NCI-H1105 (cell line): ENCODE results near the gene ZSCAN20.
A peak's percentile ranks its signal among the peaks of the same experiment; 100 is the strongest.

ENCODE experiments used
- DNase-seq: peaks from one replicate; lab custom pipeline; 2025; lab: John Stamatoyannopoulos, UW

Gene ZSCAN20

DNA sequence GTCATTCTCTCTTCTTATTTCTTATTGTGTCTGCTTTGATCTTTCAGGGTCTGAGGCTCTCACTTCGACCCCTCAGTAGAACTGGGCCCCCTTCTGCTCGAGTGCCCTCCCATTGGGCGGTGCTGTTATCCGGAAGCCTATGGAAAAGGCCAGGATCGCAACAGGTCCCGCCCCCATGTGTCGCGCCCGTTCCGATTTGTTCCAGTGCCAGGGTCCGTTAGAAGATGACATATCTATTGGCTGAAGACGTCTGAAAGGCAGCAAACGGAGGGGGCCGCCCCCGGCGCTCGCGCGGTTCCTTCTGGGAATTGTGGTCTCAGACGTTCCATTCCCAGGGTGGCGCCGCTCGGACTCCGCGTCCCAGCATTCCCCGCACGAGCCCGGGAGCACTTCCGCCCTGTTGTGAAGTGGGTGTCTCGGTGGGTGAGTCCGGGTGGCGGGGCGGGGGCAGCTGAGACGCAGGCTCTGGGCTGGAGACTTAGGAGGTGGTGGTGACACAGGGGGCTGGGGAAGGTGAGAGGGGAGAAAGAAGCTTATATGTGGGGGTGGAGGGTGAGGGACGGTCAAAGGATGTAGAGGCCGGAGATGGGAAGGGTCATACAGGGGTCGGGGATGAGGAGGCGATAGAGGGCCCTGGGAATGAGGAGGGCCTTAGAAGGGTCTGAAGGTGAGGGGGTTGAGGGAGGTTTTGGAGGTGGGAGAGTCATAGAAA lies at the start of gene ZSCAN20:
Gene ZSCAN20 (plus strand): TSS at position 377 of the 712 bp plus-strand sequence. CDS start 6,644 bp downstream, outside the sequence.
- DNase-seq: peak; percentile 99

DNA sequence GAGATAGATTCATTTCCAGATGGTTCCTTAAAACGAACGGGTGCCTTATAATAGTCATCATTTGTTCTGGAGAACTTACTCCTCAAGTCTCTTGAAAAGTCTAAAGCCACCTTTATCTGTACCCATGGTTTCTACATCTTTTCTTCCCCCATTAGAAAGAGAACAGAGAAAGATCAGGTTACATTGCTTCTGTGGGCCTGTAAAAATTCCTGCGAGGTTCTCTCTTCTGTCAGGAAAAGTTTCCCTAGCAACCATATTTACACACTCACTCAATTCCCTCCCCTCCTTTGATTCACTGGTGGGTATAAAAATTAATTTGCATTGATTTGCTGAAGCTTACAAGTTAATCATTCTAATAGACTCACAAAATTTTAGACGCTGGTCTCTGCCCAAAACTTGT lies 48.2 kb upstream of the ZSCAN20 start:
- no peak for DNase-seq

DNA sequence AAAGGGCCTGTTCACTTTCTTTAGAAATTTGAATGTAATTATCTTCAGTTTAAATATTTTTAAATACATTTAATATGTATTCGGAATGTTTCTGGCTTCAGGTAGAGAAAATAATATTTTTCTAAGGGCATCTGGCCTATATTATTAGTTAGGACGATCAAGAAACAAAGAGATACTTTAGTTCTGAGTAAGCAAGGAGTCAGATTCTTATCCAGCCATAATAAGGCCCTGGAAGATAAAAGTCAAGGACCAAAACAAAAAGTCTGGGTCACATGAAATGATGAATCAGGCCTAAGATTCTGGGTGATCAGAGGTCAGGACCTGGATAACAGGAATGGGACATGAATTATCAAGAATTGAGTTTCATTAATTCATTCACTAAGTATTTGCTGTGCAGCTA lies 47.8 kb upstream of the ZSCAN20 start:
- DNase-seq: no peak

DNA sequence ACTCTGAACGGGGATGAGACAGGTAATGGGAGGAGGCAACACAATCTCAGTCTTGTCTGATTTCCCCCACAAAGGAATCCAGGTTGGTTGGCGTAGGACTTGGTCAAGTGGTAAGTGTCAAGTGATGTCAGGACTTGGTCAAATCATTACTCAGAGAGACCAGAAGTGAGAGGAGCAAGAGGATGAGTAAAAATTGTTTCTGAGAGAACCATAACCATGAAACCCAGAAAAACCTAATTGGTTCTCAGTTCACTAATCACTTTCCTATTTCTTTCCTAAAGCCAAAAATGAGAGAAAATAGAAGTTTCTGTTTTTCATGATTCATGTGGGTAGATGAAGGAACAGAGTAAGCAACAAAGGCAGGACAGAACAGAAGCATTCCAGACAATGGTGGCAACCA lies 46.5 kb upstream of the ZSCAN20 start:
- DNase-seq: no peak

DNA sequence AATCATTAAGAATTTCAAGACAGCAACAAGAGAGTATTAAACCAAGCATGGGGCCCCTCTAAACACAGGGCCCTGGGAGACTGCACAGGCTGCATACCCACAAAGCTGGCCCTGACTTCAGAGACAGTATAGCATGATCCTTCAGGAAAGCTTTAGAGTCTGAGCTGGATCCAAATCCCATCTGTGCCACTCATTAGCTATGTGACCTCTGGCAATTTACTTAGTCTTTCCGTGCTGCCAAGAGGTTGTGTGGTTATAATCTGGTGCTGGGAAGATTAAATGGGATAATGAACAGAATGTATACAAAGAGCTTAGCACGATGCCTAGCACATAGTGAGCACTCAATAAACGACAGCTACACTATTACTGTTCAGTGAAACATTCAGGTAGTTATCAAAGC lies 45.5 kb upstream of the ZSCAN20 start:
- DNase-seq: no peak

DNA sequence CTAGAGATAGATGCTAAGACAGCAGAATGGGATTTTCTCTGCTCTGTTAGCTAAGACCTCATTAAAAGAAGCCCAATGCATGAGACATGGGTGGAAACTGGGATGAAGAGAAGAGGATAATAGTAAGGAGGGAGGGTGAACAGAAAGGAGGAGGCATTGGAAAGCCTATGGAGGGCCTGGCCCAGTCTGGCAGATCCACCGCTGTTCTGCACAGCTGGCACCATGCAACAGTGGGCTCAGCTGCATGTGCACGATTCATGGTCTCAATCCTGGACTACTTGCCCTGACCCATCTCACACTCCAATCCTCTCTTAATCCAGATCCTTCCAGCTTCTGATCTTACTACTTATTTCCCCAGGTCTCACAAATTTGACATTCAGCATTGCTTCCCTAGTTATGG lies 43.8 kb upstream of the ZSCAN20 start:
- no peak for DNase-seq

DNA sequence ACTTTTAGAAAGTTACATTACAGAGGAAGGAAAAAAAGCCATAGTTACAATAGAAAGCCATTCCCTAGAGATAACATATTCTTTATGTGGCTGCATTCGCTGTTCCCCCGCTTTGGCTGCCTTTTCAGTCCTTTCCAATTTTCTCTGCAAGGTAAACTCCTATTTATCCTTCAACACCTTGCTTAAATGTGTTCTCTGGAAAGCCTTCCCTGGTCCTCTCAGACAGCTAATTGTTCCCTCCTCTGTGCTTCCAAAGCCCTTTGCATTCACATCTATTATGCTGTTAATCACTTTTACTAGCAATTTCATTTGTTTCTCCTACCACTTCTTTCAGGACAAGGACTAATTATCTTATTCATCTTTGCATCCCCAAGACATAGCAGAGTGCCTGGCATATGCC lies 43.1 kb upstream of the ZSCAN20 start:
- no peak for DNase-seq

DNA sequence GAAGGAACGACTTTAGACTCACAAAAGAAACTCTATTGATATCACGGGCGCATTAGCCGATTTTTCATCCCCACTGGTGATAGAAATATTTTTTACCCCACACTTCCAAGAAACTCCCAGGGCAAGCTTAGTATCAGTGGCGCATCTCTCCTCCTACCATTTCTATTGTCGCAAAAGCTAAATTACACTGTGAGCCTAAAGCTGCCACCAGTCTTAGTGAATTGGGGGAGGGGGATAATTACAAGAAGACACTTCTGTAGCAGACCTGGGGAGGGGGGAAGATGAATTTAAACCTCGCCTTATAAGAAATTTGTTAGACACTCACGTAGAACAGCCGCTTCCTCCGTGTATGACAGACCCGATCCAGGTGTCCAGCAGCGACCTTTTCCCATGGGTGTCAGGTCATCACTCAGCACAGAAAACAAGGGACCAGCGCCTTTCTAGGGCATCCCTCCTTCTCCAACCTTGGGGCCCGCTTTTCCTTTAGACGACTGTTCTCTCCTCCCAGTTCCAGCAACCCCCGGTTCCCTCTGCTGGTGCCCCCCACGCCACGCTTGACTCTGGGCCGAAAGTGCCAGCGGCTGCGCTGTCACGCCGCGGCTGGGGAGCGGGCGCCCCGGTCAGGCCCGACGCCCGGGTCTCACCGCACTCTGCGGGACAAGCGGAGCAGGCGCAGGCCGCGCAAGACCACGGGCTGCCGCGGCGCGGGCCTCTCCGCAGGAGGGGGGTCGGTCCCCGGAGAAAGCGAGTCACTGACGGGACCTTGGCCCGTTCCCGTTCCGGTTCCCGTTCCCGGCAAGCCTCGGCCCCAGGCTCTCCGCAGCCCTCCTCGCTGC lies 42.4 kb upstream of the ZSCAN20 start:
- DNase-seq: peak; percentile 19

DNA sequence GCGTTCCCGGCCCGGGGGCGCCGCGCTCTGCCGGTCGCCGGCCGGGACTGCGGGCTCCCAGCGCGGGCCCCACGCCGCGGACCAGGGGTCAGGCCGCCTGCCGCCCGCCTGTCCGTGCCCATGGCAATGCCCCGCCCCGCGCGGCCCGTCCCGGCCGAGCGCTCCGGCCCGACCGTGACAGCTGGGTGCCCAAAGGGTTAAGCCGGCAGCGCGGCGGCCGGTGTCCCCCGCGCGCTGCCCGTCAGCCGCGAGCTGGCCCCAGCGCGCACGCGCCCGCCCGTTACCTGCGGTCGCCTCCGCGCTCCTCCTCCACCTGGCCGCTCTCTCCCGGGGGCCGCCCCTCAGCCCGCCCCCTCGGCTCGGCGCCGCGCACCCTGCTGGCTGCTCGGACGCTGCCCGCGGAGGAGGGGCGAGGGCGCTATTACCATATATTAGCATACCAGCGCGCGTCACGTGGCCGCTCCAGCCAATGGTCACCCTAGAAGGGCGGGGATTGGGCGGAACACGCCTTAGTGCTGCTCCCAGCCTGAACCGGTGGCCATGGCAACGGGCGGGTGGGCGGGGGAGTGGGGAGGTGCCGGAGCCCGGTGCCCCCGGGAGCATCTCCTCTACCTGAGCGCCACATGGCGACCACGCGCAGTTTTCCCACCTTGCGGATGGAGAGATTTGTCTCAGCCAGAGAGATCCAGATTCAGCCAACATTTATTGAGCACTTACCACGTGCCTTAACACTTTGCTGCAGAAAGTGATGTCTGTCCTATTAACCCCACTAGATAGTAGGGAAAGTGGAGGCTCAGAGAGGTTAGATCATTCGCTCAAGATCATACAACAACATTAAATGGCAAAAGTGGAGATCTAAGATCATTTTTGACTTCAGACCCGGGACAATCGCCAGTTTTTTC lies 41.5 kb upstream of the ZSCAN20 start, which contains the start of gene PHC2:
Gene PHC2 (minus strand): TSS at position 404 of the 902 bp plus-strand sequence. CDS start 55,556 bp downstream, outside the sequence.
- peak; percentile 96 for DNase-seq

DNA sequence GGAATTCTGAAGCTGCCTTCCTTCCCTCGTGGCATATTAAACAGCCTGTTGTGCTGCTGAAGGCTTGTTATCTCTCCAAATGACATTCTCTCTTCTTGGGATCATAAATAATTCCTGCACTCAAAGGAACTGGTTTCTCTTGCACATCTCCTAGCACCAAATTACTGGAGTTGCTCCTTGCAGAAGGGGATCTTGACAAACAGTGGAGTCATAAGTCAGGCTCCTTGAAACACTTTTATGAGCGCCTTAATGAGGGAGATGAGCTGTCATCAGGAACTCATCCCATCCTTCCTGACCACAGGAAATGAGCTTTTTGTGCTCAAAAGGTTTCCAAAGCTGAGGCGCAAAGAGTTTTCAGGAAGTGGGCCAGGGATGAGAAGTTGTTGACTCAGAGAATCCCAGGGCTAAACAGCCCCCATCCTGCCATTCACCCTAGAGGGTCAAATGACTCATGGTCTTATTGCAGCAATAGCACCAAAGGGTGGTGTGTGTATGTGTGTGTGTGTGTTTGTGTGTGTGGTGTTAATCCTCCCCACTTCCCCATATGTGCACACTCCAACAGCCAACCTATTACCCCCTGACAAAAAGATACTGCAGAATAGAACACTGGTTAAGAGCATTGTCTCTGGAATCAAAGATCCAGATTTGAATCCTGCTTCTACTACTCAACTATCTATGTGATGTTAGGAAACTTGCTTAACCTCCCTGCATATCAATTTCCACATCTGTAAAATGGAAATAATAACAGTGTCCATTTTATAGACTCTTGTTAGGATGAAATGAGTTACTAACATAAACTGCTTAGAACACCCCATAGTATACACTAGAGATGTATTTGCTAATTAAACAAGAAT lies 38.7 kb upstream of the ZSCAN20 start:
- DNase-seq: no peak

DNA sequence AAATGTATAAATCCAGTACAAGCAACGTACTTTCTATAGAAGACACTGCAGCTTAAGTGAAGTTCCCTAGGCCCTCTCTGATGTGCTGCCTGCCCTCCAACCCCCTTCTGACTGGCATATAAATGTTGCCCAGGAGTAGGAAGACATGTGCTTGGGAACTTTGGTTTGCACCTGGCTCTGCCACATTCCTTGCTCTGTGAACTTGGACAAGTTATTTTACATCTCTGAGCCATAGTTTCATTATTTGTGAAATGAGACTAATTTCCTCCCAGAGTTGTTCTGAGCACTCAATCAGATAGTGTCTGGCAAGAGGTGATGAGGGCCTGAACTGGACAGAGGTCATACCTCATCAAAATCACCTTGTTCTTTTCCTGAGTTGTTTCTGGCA lies 38.1 kb upstream of the ZSCAN20 start:
- DNase-seq: no peak

DNA sequence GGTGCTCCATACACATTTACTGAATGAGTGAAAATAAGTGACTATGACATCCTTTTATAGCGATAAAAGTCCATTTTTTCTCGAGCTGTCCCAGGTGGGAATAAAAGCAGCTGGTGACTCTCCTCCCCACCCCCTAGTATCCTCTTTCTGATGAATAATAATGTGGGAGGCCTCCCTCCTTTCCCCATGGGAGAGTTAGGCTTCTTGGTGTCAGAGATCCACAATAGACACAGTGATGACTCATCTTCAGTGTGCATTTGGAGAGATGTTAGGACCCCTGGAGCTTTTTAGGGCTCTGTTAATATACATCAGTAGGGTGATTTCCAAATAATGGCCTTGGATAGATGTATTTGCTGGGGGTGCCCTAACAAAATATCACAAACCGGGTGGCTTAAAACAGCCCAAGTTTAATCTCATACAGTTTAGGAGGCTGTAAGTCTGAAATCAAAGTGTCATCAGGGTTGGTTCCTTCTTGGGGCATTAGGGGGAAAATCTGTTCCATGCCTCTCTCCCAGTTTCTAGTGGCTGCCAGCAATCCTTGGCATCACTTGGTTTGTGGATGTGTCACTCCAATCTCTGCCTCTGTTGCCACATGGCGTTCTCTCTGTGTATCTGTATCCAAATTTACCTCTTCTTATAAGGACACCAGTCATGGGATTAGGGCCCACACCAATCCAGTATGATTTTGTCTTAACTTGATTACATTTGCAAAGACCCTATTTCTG lies 37.2 kb upstream of the ZSCAN20 start:
- no peak for DNase-seq

DNA sequence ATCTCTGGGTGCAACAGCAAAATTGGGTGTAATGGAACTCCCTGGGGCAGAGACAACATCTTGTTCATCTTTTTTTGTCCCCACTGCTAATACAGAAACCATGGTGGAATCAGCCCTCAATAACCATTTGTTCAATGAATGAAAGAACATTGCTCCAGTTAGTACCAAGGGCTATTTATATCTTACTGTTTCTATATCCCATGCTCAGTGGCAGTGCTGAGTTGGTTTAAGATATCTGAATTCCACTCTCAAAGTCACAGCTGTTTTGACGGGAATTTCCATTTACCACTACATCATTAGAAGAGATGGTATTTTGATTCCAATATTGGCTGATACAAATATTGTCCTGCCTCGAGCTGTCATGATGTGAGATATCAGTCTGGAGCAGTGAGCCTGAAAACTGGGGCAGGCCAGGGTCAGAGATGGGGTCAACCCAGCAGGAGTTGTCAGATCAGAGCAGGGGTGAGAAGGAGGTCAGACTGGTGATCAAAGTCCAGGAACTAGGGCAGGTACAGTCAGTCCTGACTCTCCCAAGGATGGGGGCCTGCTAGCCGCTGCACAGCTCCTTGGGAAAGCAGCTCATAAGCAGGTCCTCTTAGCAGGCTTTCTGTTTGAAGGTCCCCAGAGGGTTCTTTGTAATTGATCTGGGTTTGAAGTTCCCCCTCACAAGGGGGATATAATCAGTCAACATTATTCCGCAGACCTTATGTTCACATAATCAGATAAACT lies 35.7 kb upstream of the ZSCAN20 start:
- DNase-seq: no peak

DNA sequence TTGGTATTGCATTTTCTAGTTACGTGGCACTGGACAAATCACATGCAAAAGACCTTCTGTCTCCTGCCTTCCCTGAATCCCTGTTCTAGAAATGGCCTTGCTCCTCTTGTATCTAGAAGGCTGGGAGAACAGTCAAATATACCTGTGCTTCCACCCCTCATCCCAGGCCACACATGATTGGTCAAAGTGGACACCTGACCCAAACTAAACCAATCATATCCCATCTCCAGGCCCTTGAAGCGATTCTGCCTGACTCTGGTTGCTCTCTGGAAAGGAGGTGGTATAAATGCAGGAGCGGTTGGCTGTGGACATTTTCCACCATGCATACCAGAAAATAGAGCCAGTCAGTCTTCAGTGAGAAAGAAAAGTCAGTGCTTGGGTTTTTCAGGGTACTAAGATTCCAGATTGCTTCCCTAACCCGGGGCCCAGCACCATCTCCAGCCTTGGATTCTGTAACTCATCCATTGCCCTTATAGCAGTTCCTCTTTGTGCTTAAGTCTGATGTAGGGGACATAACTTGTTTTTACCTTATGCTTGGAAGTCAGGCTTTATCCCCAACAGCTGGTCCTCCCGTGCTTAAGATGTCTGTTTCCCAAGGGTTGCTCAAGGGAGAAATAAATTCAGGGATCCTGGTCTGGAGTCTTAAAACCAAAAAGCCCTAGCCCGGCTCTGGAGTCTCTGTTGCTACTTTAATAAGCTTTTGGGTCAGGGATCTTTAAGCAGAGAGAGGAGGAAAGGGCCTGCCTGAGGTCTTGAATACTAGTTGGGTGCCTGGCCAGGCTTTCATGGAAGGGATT lies 33.9 kb upstream of the ZSCAN20 start:
- DNase-seq: no peak

DNA sequence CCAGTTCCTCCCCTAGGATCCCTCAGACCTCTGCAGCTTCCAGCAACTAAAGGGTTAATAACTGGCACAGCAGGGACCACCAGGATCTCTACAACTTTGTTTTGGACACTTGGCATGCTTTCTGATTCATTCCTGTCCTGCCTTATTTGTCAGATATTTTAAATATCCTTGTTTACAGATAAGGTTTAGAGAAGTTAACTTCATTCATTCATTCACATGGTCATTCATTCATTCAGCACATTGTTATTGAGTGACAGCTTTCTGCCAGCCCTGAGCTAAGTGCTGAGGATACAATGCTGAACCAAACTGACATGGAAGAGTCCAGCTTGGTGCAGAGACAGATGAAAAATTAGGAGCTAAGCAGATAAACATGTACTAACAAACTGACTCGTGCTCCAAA lies 32.8 kb upstream of the ZSCAN20 start:
- DNase-seq: no peak

DNA sequence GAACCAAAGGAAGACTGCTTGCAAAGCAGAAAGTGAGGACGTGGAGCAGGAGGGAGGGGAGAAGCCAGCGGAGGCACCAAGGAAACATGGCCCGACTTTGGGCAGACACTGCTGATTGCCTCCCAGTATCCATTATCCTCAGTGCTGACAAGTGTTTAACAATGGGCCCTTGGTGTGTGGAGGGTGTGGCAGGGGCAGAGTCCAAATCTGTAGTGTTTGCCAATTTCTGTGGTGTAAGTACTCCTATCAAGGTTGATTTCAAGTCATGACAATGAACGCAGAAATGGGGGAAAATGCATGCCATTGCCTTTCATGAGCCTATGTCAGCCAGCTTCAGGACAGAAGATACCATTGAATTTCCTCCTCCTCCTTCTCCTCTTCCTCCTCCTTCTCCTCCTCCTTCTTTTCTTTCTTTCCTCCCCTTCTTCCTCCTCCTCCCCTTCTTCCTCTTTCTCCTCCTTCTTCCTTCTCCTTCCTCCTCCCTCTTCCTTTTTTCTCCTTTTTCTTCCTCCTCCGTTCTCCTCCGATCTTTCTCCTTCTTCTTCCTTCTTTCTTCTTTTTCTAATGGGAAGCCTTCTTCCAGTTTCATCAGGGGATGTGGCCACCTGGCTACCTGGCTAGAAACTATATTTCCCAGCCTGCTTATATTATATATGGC lies 31.2 kb upstream of the ZSCAN20 start:
- DNase-seq: no peak

DNA sequence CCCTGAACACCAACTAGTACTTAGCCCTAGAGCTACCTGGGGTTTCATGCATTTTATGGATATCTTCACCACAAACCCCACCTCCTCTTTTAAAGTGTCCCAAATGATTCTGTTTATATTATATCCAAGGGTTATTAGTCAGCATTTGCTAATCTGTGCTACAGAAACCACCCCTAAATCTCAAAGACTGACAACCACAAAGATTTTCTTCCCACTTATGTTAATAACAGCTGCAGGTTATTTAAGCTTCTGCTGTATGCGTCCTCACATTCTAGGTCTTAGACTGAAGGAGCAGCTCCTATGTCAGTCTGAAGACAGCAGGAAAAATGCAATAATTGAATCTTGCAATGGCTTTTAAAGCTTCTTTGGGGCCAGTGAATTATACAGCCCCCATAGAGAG lies 30.3 kb upstream of the ZSCAN20 start:
- DNase-seq: no peak

DNA sequence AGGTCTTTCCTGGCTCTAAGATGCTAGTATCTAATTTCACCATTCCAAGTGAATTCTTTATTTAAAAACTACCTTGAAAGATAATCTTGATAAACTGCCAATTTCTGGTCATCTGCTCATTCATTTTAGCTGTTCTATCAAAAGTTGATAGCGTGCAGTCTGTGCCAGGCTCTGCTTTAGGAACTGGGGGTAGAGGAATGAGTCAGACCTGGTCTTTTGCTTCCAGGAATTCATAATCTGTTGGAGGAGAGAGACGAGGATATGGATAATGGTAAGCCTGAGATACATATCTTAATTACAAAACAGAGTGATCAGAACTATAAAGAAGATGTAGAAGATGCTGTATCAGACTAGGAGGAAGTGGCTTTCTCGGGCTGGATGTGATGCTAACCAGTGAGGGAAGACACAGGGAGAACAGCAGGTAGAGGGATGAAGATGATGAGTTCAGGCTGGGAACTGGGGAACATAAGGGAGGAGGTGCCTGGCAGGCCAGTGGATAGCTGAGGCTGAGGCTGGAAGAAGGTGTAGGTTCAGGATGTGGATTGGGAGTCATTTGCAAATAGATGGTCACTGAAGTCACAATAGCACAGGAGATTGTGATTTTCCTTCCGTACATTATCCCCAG lies 29.3 kb upstream of the ZSCAN20 start:
- no peak for DNase-seq
